HG03565 (cell line): Measurements from ENCODE around the gene ALDH1L1.

Experiments used
- ATAC-seq: cut with Tn5 transposase; IDR thresholded peaks from one replicate; pipeline ENCODE4 v1.9.1; 2021; ENCODE audit warnings: mild to moderate bottlenecking, moderate library complexity; ENCODE audit not compliant: unreplicated experiment

ALDH1L1 gene

GRCh38 chr3:126155819-126156218 lies 24.6 kb downstream of the ALDH1L1 start:
- ATAC-seq = no peak

GRCh38 chr3:126155280-126155640 lies 25.1 kb downstream of the ALDH1L1 start:
- ATAC-seq = no peak

- ATAC-seq = no peak
Measured at GRCh38 chr3:126154391-126155279, 25.8 kb downstream of the ALDH1L1 start.

- ATAC-seq = no peak
Measured at GRCh38 chr3:126153695-126154360, 26.6 kb downstream of the ALDH1L1 start.

- ATAC-seq = no peak
Measured at GRCh38 chr3:126152901-126153694, 27.3 kb downstream of the ALDH1L1 start.

GRCh38 chr3:126152458-126152857 lies 27.9 kb downstream of the ALDH1L1 start:
- no peak for ATAC-seq

- no peak for ATAC-seq
Measured at GRCh38 chr3:126151562-126152302, 28.7 kb downstream of the ALDH1L1 start.

GRCh38 chr3:126149960-126150515 lies 30.3 kb downstream of the ALDH1L1 start:
- ATAC-seq = no peak

- ATAC-seq = no peak
Measured at GRCh38 chr3:126149256-126149902, 31.0 kb downstream of the ALDH1L1 start.

- ATAC-seq = no peak
Measured at GRCh38 chr3:126147932-126148683, 32.3 kb downstream of the ALDH1L1 start.

GRCh38 chr3:126147147-126147931 lies 33.0 kb downstream of the ALDH1L1 start:
- ATAC-seq = no peak

GRCh38 chr3:126146525-126147146 lies 33.8 kb downstream of the ALDH1L1 start:
- no peak for ATAC-seq

- ATAC-seq = no peak
Measured at GRCh38 chr3:126146034-126146433, 34.4 kb downstream of the ALDH1L1 start.

GRCh38 chr3:126142652-126143051 lies 37.7 kb downstream of the ALDH1L1 start:
- no peak for ATAC-seq

- ATAC-seq = no peak
Measured at GRCh38 chr3:126137490-126138130, 42.8 kb downstream of the ALDH1L1 start.

GRCh38 chr3:126136428-126137220 lies 43.8 kb downstream of the ALDH1L1 start:
- no peak for ATAC-seq
